Neural cell (in vitro differentiated cells): Measurements from ENCODE around the gene SCYL1.

Source experiments
- EZH2 ChIP-seq: fragments of 200-600, 300-800 bp; shearing (Covaris generic), sonication (generic); IDR thresholded peaks from 2 replicates; pipeline ENCODE4 v1.6.1; 2014; ENCODE audit warnings: antibody characterized with exemption, low read length, borderline replicate concordance, mild to moderate bottlenecking; ENCODE audit not compliant: insufficient read depth, poor library complexity, severe bottlenecking
- MXI1 ChIP-seq: fragments of 450-650 bp; conservative IDR thresholded peaks from 2 replicates; pipeline ENCODE4 v1.6.1; 2014; ENCODE audit warnings: antibody characterized with exemption, mild to moderate bottlenecking; ENCODE audit not compliant: poor library complexity, severe bottlenecking
- POLR2AphosphoS5 ChIP-seq: IDR thresholded peaks from 2 replicates; pipeline ENCODE4 v1.6.1; 2012
- SMC3 ChIP-seq: fragments of 450-650 bp; conservative IDR thresholded peaks from 2 replicates; pipeline ENCODE4 v1.6.1; 2014; ENCODE audit warnings: antibody characterized with exemption, mild to moderate bottlenecking, moderate library complexity; ENCODE audit not compliant: poor library complexity
- TF ChIP-seq, protein P1 (sequence below): fragments of 450-650 bp; IDR thresholded peaks from 2 replicates; pipeline ENCODE4 v1.5.1; 2014; ENCODE audit warnings: antibody characterized with exemption, mild to moderate bottlenecking, moderate library complexity; ENCODE audit not compliant: poor library complexity, severe bottlenecking

DNA sequence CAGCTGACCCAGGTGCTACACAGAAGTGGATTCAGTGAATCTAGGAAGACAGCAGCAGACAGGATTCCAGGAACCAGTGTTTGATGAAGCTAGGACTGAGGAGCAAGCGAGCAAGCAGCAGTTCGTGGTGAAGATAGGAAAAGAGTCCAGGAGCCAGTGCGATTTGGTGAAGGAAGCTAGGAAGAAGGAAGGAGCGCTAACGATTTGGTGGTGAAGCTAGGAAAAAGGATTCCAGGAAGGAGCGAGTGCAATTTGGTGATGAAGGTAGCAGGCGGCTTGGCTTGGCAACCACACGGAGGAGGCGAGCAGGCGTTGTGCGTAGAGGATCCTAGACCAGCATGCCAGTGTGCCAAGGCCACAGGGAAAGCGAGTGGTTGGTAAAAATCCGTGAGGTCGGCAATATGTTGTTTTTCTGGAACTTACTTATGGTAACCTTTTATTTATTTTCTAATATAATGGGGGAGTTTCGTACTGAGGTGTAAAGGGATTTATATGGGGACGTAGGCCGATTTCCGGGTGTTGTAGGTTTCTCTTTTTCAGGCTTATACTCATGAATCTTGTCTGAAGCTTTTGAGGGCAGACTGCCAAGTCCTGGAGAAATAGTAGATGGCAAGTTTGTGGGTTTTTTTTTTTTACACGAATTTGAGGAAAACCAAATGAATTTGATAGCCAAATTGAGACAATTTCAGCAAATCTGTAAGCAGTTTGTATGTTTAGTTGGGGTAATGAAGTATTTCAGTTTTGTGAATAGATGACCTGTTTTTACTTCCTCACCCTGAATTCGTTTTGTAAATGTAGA lies 24.3 kb upstream of the SCYL1 start:
- peak; percentile 90 for TF ChIP-seq POLR2AphosphoS5
- TF ChIP-seq MXI1: peak; percentile 40
- no peak for TF ChIP-seq EZH2
- TF ChIP-seq, protein P1, sequence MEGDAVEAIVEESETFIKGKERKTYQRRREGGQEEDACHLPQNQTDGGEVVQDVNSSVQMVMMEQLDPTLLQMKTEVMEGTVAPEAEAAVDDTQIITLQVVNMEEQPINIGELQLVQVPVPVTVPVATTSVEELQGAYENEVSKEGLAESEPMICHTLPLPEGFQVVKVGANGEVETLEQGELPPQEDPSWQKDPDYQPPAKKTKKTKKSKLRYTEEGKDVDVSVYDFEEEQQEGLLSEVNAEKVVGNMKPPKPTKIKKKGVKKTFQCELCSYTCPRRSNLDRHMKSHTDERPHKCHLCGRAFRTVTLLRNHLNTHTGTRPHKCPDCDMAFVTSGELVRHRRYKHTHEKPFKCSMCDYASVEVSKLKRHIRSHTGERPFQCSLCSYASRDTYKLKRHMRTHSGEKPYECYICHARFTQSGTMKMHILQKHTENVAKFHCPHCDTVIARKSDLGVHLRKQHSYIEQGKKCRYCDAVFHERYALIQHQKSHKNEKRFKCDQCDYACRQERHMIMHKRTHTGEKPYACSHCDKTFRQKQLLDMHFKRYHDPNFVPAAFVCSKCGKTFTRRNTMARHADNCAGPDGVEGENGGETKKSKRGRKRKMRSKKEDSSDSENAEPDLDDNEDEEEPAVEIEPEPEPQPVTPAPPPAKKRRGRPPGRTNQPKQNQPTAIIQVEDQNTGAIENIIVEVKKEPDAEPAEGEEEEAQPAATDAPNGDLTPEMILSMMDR: no peak
- peak; percentile 30 for TF ChIP-seq SMC3
